DMS 273 treated with DMSO at 0.1 percent for 48 hours (cell line): Measurements from ENCODE around the gene ACAD9.
"Not testable (repeated sequence)": the region's sequence is repeated elsewhere in the genome, so short reads cannot be mapped to it uniquely, and the experiment has no call there.

Experiments
- DNase-seq: peaks from one replicate; lab custom pipeline; 2025; lab: John Stamatoyannopoulos, UW

The ACAD9 gene

DNA sequence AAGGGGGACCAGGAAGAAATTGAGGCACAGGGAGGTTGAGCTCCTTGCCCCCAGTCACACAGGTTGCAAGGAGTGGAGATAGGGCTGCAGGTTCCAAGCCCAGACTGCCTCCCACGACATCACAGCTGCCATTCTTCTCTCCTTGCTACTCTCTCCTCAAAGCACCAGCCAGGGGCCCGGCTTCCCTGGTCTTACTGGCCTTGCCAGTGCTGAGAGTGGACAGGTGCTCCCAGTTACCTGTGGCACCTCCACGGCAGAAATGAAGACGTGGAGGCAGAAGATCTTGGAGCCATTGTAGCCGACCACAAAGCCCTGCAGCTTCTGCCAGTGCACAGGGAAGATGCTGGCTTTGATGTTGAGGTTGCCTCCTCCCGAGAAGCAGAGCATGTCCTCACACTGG, 17.9 kb upstream of the ACAD9 start:
- DNase-seq, result no peak

DNA sequence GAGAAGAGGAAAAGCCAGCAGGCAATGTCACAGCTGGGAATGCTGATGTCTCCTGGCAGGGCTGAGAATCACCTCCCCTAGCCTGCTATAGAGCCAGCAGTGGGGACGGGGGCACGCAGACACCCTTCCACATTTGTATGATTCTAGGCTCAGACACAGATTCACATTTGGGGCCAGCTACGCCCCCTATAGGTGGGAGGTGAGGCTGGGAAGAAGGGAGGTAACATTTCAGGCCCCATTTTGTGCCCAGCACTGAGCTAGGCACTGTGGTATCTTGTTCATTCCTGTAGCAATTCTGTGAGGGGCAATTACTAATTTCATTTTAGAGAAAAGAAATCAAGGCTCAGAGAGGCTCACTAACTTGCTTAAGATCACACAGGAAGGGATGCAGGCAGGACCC, 15.9 kb upstream of the ACAD9 start:
- DNase-seq, result no peak

DNA sequence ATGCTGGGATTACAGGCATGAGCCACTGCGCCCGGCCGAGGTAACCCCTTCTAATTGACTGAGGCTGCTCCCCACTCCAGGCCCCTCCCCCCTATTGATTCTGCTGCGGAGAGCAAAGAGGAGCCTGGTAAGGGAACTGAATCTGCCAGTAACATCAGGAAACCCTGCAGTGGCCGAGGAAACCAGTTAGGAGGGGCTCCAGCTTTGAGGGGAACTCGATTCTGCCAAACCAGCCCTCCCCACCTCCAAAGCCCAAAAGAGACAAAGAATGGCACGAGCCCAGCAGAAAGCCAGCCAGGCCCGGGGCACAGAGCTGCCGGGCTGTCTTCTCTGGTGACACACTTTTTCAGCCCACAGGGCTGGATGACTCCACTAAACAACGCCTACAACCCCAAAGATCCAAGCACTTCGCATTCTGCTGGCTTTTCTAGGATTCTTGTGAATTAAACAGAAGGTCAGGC, 15.0 kb upstream of the ACAD9 start:
- DNase-seq, result no peak

DNA sequence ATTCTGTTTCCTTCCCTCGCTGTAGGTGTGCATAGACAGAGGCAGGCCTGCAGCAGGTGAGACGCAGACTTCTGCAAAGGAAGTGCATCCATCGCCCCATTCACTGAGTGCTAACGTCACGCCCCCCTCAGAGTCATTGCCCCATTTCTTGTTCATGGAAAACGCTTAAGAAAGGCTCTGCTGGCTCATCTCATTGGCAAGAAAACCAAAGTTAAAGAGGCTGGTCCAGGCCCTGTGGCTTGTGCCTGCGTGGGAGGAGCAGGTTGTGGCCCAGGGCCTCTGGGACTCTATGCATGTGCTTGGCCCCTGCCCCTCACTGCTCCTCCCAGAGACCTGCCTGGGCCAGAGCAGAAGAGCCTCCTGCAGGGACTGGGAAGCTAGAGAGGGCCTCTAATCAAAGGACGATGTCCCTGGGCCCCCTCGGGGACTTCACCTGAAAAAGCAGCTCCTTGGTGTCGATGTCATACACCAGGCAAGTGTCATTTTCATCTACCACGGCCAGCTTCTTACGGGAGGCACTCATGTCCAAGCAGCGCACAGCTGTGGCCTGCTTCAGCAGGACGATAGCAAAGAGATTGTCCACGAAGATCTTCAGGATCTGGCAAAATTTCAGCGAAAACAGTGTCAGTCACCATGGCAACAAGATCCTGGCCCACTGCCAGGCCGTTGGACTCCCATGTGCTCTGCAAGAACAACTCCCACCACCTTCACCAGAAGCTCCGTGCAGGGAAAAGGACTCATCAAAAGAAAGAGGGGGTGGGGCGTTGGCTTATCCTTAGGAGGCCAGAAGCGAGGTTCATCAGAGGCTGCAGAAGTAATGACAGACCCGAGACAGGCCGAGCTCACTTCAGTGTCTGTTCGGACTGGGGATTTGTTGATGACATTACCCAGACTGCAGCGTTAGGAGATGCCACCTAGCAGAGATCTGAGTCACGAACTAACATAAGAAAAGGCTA, 14.3 kb upstream of the ACAD9 start:
- not testable (repeated sequence) for DNase-seq

DNA sequence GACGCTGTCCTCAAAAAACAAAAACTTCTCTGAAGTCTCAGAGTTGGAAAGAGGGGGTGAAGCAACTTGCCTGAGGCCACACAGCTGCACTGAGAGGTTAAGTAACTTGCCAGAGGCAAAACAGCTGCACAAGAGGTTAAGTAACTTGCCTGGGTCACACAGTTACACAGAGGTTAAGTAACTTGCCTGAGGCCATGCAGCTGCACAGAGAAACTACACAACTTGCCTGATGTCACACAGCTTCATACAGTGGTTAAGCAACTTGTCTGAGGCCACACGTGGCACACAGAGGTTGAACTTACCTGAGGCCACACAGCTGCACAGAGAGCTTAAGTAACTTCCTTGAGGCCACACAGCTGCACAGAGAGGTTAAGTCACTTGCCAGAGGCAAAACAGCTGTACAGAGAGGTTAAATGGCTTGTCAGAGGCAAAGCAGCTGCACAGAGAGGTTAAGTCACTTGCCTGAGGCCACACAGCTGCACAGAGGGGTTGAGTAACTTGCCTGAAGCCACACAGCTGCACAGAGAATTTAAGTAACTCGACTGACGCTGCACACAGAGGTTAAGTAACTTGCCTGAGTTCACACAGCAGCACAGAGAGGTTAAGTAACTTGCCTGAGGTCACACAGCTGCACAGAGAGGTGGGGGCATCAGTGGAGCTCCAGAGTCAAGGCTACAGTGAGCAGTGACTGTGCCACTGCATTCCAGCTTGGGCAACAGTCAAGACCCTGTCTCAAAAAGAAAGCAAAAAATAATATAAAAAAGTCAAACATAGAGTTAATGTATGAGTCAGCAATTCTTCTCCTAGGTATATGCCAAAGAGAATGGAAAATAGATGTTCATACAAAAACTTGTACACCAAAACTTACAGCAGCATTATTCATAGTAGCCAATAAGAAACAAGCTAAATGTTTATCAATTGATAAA, 12.0 kb upstream of the ACAD9 start:
- DNase-seq, result no peak

DNA sequence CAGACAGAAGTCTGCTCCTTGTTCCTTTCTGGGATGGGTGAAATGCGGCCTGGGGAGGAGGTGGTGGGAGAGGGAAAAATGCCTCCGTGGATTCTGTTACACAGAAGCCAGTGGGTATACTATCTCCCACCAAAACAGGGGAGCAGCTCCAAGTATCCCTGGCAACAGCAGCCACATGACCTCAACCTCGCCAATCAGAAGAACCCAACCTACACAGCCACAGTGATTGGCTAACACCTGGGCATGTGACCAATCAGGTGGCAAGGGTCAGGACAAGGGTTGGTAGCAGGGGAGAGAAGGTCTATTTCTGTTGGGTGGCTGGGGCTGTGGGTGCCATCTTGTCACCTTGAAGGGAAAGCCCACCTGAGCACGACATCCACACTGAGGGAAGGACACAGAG, 9.1 kb upstream of the ACAD9 start:
- DNase-seq, result no peak

DNA sequence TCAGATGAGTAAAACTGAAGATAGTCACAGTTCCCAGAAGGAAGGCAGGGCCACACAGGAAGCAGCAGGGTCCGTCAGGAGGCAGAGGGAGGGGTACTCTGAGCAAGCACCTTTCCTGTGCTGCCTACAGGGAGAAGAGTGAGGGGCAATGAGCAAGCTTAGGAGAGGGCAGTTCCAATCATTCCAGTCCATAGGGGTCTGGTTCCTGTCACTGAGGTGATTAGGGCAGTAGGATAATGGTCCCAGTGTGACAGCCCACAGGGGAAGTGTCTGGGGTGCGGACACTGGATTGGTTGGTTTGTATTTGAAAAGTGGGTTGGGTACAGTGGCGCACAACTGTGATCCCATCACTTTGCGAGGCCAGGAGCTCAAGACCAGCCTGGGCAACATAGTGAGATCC, 7.1 kb upstream of the ACAD9 start:
- DNase-seq, result no peak

DNA sequence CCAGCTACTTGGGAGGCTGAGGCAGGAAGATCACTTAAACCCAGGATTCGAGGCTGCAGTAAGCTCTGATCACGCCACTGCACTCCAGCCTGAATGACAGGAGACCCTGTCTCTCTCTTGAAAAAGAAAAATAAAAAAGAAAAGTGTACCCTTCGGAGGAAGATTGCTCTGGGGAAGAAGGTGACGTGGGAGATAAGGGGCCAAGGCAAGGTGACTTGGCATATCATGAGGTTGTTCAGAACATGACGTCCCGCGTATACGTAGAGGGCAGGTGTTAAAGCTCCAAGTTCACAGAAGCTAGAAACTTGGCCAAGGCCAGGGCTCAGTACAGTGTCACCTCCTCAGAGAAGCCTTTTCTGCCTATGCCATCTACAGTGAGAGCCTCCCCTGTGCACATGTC, 6.7 kb upstream of the ACAD9 start:
- no peak for DNase-seq

DNA sequence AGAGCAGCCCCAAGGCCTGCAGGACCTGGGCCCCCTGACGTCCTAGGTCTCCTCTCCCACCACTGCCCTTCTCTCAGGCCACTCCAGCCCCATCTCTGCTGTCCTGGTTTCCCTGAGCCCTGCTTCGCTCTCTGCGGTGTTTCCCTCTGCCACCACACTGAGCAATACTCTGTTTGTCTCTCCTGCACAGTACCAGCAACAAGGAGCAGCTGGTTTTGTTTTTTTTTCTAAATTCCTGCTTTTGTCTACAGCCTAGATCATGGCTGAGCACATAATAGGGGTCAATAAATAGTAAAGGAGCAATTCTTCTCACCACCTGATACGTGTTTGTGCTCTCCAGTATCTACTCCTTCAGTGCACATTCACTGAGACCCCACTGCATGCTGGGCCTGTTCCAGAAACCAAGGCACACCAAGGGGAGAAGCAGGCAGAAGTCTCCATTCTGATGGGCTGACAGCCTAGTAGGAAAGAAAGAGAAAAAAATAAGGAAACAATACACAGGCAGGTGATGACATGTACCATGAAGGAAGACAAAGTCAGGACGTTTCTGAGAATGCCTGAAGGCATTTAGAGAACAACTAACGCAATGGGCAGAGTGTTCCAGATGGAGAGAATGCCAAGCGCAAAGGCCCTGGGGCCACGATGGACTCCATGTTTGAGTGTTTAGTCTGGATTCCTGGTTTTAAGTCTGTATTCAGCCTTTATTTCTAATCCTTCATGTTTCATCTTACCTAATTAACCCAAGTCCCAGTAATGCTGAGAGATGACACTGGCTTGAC, 6.0 kb upstream of the ACAD9 start:
- DNase-seq, result no peak

DNA sequence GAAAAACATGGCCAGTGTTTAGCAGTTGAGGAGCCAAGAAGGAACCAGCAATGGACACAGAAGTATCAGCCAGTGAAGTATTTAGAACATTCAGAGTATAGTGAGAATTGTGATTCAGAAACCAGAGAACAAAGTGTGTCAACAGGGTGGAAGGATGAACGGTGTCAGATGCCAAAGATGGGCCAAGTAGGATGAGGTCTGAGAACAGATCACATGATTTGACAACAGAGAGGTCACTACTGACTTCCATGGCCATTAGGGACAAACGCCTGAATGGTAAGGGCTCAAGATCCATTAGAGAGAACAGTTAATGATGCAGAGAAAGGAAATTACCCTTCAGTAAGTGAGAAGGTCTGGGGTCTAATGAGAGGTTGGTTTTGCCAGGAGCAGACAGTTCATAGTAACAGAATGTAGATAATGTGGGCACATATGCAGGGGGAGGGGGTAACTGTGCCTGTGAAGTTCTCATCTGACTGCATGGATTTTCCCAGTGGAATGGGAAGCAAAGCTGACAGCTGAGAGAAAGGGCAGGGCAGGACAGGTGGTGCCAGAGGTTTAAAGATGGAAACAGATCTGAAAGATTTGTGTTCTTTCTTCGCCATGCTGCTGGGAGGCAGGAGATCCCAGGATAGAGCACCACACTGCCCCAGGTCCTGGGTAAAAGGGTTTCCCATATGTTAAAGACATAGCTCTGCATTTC, 4.8 kb upstream of the ACAD9 start:
- DNase-seq, result no peak

DNA sequence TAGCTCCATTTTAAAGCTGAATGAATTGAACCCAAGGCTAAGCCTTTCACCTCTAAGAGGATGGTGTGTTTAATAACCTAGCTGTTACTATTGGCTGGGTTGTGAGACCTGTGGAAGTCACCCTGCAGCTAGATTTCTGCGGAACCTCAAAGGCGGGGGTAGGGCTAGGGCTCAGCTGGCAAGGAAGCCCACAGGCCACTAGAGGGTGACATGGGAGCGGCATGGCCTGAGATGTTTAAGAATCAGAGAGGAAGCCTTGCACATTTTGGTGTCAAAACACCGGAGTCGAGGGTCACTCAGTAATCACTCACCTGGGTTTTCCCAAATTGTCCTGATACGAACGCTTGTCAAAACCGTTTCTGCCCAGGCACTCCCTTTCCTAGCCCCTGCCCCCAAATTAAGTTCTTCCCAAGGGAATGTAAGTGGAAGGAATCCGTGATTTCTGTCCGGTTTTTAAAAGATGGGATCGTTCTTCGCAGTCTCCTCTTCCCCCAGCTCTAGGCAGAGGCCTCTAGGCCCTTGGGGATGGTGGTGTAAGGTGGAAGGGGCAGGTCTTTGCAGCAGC, 3.8 kb upstream of the ACAD9 start:
- no peak for DNase-seq

DNA sequence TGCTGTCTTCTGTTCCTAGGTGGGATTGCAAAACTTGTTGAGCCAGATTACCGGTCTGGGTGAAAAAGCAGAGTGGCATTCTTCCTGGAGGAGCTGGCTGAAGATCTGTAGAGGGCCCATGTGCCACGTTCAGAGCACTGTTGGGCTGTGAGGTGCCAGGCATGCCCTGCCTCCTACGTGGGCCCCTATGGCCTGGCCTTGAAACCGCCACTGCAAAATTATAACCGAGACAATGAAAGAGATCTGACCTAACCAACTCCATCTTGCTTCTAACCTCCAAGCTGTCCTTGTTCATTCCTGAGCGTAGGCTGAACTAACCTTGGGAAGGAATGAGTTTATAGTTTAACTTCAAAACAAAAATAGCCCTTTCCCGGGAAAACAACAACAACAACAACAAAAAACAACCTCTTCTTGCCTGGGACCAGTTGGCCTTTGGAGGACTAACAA, 1.4 kb upstream of the ACAD9 start:
- no peak for DNase-seq

DNA sequence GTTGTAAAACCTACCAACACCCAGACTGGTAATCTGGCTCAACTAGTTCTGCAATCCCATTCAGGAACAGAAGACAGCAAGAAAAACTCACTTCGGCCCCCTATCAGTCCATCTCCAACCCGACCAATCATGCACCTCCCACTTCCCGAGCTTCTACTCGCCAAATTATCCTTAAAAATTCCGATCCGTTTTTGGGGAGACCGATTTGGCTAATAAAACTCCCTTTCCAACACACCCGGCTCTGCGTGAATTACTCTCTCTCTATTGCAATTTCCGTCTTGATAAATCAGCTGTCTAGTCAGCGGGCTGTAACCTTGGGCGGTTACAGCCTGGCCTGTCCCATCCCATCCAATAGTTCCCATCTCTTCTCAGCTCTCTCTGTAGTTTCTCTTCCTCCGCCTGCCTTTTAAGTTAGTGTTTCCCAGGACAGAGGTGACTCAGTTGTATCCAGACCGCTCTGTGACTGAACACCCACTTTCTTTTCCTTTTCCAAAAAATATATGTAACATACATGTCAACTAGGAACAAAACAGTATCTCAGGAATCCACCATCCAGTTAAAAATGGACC, 780 bp upstream of the ACAD9 start:
- no peak for DNase-seq

DNA sequence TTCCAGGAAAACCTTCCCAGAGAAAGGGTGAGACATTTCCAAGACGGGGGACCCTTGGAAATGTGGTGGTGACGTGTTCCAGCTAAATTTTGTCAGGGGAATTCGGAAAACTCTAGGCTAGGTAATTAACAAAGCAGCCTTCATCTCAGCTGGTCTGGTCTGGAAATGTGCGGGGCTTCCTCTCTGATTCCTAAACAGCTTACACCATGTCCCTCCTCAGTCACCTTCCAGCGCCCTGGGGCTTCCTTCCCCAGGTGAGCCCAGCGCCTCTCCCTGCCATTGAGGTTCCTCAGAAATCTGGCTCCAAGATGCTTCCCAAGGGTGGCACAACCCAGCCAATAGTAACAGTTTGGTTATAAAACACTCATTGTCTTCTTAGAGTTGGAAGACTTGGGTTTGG, 571 bp downstream of the ACAD9 start:
- DNase-seq, result no peak

DNA sequence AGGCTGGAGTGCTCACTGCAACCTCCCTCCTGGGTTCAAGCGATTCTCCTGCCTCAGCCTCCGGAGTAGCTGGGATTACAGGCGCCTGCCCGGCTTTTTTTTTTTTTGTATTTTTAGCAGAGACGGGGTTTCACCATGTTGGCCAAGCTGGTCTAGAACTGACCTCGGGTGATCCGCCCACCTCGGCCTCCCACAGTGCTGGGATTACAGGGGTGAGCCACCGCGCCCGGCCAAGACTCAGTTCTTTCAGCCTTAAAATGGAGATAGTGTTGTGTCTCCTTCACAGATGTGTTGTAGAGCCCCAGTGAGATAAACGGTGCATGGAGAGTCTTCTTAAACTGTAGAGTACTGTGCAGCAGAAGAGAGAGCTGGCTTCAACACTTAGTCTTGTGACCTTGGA, 1.0 kb downstream of the ACAD9 start:
- DNase-seq, result not testable (repeated sequence)

DNA sequence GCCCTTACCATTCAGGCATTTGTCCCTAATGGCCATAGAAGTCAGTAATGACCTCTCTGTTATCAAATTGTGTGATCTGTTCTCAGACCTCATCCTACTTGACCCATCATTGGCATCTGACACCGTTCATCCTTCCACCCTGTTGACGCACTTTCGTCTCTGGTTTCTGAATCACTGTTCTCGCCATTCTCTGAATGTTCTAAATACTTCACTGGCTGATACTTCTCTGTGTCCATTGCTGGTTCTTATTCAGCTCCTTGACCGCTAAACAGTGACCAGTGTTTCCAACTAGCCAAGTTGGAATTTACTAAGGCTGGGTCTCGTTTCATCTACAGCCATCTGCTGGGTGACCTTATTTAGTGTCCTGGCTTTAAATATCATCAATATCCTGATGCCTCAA, 2.2 kb downstream of the ACAD9 start:
- DNase-seq, result no peak

DNA sequence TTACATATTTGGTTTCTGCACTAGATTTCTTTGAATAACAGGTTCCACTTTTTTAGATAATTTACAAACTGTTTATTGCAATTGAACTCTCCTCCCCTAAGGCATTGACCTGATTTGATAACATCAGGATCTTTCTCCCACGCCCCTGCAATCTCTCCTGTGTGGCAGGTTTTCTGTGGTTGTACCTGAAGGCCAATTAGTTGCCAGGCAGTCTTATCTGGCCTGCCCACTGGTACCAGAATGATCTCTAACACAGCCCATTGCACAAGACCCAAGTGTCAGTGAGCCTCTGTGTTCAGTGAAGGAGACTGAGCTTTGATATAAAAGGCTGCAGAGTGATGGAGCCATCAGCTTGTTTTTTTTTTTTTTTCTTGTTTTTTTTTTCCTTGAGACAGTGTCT, 3.3 kb downstream of the ACAD9 start:
- no peak for DNase-seq

DNA sequence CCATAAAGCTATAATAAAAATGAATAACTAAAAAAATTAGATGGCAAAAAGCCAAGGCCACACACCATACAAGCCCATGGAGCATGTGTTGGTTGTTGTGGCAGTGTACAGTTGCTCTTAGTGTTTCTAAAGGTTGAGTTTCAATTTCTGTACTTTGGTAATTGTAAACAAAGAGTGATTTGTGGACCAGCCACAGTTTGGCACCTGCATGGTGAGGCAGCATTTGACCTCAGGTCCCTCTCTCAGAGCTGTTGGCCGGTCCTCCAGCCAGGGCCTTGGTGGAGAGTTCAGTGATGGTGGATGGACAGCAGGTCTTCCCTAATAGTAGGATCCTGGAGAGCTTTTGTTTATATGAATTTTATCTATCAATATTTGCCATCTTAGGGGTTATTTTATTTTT, 5.6 kb downstream of the ACAD9 start:
- no peak for DNase-seq

DNA sequence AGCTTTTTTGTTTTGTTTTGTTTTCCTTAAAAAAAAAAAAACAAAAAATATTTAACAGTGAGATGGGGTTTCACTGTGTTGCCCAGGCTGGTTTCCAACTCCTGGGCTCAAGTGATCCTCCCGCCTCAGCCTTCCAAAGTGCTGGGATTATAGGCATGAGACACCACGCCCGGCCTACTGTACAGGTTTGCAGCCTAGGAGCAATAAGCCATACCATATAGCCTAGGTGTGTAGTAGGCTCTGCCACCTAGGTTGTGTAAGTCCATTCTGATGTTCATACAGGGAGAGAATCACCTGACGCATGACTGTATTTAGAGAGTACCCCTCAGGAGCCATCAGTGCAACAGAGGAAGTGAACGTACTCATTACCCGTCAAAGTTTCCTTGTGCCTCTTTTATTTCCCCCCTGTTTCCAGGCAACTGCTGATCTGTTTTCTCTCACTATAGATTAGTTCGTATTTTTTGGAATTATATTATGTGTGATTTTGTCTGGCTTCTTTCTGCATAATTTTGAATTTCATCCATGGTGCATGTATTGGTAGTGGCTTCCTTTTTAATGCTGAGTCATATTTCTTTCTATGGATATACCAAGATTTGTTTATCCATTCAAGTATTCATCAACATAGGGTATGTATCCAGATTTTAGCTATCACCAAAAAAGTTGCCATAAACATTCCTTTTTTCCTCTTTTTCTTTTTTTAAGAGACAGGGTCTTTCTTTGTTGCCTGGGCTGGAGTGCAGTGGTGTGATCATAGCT, 9.9 kb downstream of the ACAD9 start:
- no peak for DNase-seq
